HG02571 (cell line): ENCODE data around the gene IGFBP7.

Experiments
- ATAC-seq: cut with Tn5 transposase; IDR thresholded peaks from one replicate; pipeline ENCODE4 v1.9.1; 2021; ENCODE audit warnings: mild to moderate bottlenecking, moderate library complexity; ENCODE audit not compliant: unreplicated experiment

IGFBP7 gene

GRCh38 chr4:57044279-57044678, 65.9 kb downstream of the IGFBP7 start:
- ATAC-seq, result no peak

GRCh38 chr4:57043347-57044251, 66.6 kb downstream of the IGFBP7 start:
- no peak for ATAC-seq

- ATAC-seq, result no peak
Measured at GRCh38 chr4:57042711-57043169, 67.4 kb downstream of the IGFBP7 start.

- no peak for ATAC-seq
Measured at GRCh38 chr4:57041020-57041419, 69.2 kb downstream of the IGFBP7 start.

GRCh38 chr4:57040510-57040909, 69.7 kb downstream of the IGFBP7 start:
- no peak for ATAC-seq

GRCh38 chr4:57039345-57039744, 70.8 kb downstream of the IGFBP7 start:
- no peak for ATAC-seq

- ATAC-seq, result no peak
Measured at GRCh38 chr4:57037982-57038604, 72.1 kb downstream of the IGFBP7 start.

GRCh38 chr4:57034520-57034919, 75.7 kb downstream of the IGFBP7 start:
- no peak for ATAC-seq

- no peak for ATAC-seq
Measured at GRCh38 chr4:57023104-57023503, 87.1 kb downstream of the IGFBP7 start.

GRCh38 chr4:57020467-57021101, 89.6 kb downstream of the IGFBP7 start:
- ATAC-seq, result no peak

GRCh38 chr4:57018980-57019379, 91.2 kb downstream of the IGFBP7 start:
- ATAC-seq, result no peak

GRCh38 chr4:57013543-57014120, 96.6 kb downstream of the IGFBP7 start:
- ATAC-seq, result no peak

- ATAC-seq, result no peak
Measured at GRCh38 chr4:56999751-57000150, 110.4 kb downstream of the IGFBP7 start.

GRCh38 chr4:56995525-56995924, 114.7 kb downstream of the IGFBP7 start:
- ATAC-seq, result no peak

GRCh38 chr4:56990109-56990905, 119.9 kb downstream of the IGFBP7 start:
- ATAC-seq, result no peak

GRCh38 chr4:56986952-56987351, 123.2 kb downstream of the IGFBP7 start:
- no peak for ATAC-seq

GRCh38 chr4:56986192-56986591, 124.0 kb downstream of the IGFBP7 start:
- ATAC-seq, result no peak

GRCh38 chr4:56981795-56982201, 128.4 kb downstream of the IGFBP7 start:
- ATAC-seq, result no peak
